ENCODE measurements around the gene COBLL1.

The COBLL1 gene

DNA sequence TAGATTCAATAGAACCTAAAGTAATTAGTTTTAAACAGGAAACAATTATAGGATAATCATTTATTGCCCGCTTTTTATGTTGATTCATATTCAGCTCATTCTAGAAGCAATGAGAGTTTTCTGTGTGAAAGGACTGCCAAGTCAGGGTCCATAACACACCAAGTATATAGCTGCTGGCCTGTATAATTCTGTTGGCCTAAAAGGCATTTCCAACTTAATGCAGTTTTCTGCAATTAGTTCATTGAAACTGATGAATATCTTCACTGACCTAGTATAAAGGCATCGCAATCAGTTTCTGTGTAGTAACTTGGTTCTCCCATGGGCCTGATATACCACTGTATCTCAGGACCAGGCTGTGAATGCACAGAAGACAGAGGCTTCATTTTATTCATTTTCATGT, 151.3 kb downstream of the COBLL1 start:
- DNase-seq (ENCODE audit: low read depth) = no peak
- TF ChIP-seq, protein P1, sequence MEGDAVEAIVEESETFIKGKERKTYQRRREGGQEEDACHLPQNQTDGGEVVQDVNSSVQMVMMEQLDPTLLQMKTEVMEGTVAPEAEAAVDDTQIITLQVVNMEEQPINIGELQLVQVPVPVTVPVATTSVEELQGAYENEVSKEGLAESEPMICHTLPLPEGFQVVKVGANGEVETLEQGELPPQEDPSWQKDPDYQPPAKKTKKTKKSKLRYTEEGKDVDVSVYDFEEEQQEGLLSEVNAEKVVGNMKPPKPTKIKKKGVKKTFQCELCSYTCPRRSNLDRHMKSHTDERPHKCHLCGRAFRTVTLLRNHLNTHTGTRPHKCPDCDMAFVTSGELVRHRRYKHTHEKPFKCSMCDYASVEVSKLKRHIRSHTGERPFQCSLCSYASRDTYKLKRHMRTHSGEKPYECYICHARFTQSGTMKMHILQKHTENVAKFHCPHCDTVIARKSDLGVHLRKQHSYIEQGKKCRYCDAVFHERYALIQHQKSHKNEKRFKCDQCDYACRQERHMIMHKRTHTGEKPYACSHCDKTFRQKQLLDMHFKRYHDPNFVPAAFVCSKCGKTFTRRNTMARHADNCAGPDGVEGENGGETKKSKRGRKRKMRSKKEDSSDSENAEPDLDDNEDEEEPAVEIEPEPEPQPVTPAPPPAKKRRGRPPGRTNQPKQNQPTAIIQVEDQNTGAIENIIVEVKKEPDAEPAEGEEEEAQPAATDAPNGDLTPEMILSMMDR (IDR thresholded peaks at IDR 0.05; ENCODE audit: insufficient read depth, low read depth, low read length, missing control alignments) = no peak
- no peak overlapping the region for H3K4me3 ChIP-seq (ENCODE audit: low read length)

DNA sequence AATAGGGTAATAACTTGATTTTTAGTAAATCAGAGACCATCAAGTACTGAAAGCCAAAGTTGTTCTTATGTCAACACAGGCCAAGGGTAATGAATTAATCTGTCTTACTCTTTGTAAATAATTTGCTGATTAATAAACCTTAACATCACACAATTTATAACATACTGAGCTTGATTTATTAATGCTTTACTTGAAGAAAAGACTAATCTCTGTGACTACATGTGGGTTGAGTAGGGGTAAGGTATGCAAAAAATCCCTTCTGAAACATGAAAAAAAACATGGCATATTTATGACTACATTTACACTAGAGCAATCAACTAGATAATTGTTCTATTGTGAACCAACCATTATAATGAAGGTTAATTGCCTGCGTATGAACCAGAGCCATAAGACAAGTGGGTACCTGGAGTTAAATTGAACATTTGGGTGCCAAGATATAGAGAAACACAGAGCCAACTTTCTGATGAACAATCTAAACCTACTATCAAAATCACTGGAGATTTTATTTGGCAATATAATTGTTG, 152.7 kb downstream of the COBLL1 start:
- TF ChIP-seq, protein P1 (IDR thresholded peaks at IDR 0.05; ENCODE audit: insufficient read depth, low read depth, low read length, missing control alignments) = no peak
- DNase-seq (ENCODE audit: low read depth) = no peak
- H3K4me3 ChIP-seq (ENCODE audit: low read length) = no peak overlapping the region

DNA sequence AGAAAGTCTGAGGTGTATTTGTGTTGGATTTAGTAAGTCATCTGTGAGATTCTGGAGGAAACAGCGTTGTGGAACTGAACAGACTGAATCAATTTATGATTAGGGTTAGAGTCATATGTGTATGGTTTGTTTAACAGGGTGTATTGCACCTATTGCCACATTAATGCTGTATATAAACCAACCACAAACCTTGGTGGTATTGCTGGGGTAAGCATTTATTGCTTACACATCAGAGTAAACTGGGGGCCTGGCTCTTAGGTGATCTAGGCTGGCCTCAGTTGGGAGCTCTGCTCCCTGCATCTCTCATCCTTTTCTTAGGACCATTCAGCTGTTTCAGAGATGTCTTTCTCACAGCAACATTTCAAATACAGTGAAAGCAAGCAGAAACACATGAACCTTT, 160.6 kb downstream of the COBLL1 start:
- TF ChIP-seq, protein P1 (IDR thresholded peaks at IDR 0.05; ENCODE audit: insufficient read depth, low read depth, low read length, missing control alignments) = no peak
- no peak overlapping the region for H3K4me3 ChIP-seq (ENCODE audit: low read length)
- no peak for DNase-seq (ENCODE audit: low read depth)

DNA sequence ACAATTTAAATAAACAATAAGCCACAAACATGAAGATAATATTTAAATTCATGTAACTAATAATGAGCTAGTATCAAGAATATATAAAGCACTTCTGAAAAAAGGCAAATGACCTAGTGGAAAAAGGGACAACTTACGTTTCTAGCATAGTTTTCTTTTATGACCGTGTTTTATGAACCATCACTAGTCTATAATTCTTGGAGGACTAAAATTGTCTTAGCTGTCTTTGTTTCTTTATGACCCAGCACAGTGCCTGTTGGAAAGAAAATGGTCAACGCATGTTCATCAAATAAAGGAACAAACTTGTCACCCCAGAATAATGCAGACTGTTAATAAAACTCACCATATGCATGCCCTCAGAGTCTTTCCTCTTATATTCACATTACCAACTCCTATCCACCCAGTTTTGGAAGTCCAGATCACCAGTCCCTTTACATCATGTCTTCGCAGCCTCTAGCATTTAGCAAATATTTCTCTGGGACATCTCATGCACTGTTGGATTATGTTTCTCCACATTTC, 162.9 kb downstream of the COBLL1 start:
- no peak overlapping the region for H3K4me3 ChIP-seq (ENCODE audit: low read length)
- DNase-seq (ENCODE audit: low read depth) = no peak
- TF ChIP-seq, protein P1 (IDR thresholded peaks at IDR 0.05; ENCODE audit: insufficient read depth, low read depth, low read length, missing control alignments) = no peak

DNA sequence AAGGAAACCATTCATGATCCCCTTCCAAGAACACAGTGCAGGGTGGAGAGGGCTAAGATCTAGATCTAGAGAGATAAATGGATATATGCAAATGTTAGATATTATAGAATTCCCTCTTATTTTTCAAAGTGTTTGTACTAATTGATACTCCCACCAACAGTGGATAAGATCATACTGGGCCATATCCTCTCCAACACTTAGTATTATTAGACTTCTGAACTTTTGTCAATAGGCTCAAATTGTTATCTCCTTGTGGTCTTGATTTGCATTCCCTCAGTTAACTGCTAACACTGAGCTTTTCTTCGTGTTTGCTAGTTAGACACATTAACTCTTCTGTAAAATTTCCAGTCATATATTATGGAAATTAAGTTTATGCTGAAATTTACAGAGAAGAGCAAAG, 163.9 kb downstream of the COBLL1 start:
- DNase-seq (ENCODE audit: low read depth) = no peak
- TF ChIP-seq, protein P1 (IDR thresholded peaks at IDR 0.05; ENCODE audit: insufficient read depth, low read depth, low read length, missing control alignments) = no peak
- H3K4me3 ChIP-seq (ENCODE audit: low read length) = no peak overlapping the region

DNA sequence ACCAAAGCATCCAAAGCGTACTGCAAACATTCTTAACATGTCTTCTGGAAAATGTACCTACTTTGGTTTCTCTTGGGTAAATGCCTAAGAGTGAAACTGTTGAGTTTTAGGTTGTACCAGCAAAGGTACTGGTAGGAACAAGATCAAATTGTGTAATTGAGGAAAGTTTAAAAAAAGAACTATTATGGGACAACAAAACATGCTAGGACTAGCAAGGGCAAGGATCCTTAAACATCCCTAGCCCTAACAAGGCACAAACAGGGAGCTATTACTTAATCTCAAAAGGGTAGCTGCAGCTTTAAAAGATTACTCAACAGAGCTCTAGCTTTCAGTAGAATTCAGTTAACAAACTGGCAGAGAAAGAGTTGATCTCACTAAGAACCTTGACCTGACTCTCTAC, 164.4 kb downstream of the COBLL1 start:
- H3K4me3 ChIP-seq (ENCODE audit: low read length) = no peak overlapping the region
- TF ChIP-seq, protein P1 (IDR thresholded peaks at IDR 0.05; ENCODE audit: insufficient read depth, low read depth, low read length, missing control alignments) = no peak
- peak; percentile 77 for DNase-seq (ENCODE audit: low read depth)

DNA sequence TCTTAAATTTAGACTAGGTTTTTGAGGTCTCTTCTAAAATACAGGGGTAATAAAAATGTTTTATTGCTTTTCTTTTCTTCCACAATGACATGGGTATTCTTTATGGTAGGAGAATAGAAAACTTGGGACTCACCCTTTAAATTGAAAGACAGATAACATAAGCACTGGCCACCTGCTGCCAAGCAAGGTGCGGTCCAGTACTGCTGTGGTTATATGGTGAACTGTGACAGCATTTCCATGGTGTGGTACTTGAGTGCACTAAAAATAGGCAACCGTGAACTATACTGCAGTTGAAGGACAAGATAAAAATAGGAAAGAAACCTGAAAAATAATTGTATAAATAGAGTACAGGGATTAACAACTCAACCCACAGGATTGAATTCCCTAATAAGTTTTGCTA, 165.9 kb downstream of the COBLL1 start:
- TF ChIP-seq, protein P1 (IDR thresholded peaks at IDR 0.05; ENCODE audit: insufficient read depth, low read depth, low read length, missing control alignments) = no peak
- no peak overlapping the region for H3K4me3 ChIP-seq (ENCODE audit: low read length)
- no peak for DNase-seq (ENCODE audit: low read depth)

Measured in epithelial cell of esophagus (primary cell).